GM18502 (cell line): ENCODE results near the gene SLX4IP.
"Not testable (repeated sequence)": the region's sequence is repeated elsewhere in the genome, so short reads cannot be mapped to it uniquely, and the experiment has no call there.

Experiments
- ATAC-seq: cut with Tn5 transposase; IDR thresholded peaks from one replicate; pipeline ENCODE4 v1.9.1; 2021; ENCODE audit warnings: mild to moderate bottlenecking; ENCODE audit not compliant: unreplicated experiment, poor library complexity

The SLX4IP gene

GRCh38 chr20:10561302-10561701 is 126.2 kb downstream of the SLX4IP start:
- no peak for ATAC-seq

- no peak for ATAC-seq
These were observed 127.8 kb downstream of the SLX4IP start for GRCh38 chr20:10562899-10563298.

- ATAC-seq = no peak
These were observed 128.9 kb downstream of the SLX4IP start for GRCh38 chr20:10563935-10564492.

- ATAC-seq = no peak
These were observed 130.3 kb downstream of the SLX4IP start for GRCh38 chr20:10565191-10565921.

GRCh38 chr20:10565922-10566897 is 131.1 kb downstream of the SLX4IP start:
- no peak for ATAC-seq

GRCh38 chr20:10568032-10568431 is 132.9 kb downstream of the SLX4IP start:
- no peak for ATAC-seq

- ATAC-seq = no peak
These were observed 136.3 kb downstream of the SLX4IP start for GRCh38 chr20:10571313-10571815.

GRCh38 chr20:10572853-10573252 is 137.7 kb downstream of the SLX4IP start:
- ATAC-seq = no peak

- ATAC-seq = no peak
These were observed 138.3 kb downstream of the SLX4IP start for GRCh38 chr20:10573273-10573950.

- no peak for ATAC-seq
These were observed 138.8 kb downstream of the SLX4IP start for GRCh38 chr20:10573951-10574339.

- ATAC-seq = no peak
These were observed 141.4 kb downstream of the SLX4IP start for GRCh38 chr20:10576411-10577090.

- no peak for ATAC-seq
These were observed 142.5 kb downstream of the SLX4IP start for GRCh38 chr20:10577648-10578047.

- peak; percentile 83 for ATAC-seq
These were observed 143.5 kb downstream of the SLX4IP start for GRCh38 chr20:10578607-10579006.

GRCh38 chr20:10579942-10580341 is 144.8 kb downstream of the SLX4IP start:
- ATAC-seq = no peak

- no peak for ATAC-seq
These were observed 145.6 kb downstream of the SLX4IP start for GRCh38 chr20:10580700-10581099.

- no peak for ATAC-seq
These were observed 146.7 kb downstream of the SLX4IP start for GRCh38 chr20:10581823-10582222.

GRCh38 chr20:10584371-10584770 is 149.3 kb downstream of the SLX4IP start:
- ATAC-seq = no peak

- ATAC-seq = no peak
These were observed 150.2 kb downstream of the SLX4IP start for GRCh38 chr20:10585308-10585707.

- ATAC-seq = no peak
These were observed 151.2 kb downstream of the SLX4IP start for GRCh38 chr20:10586296-10586695.

- ATAC-seq = not testable (repeated sequence)
These were observed 155.3 kb downstream of the SLX4IP start for GRCh38 chr20:10590446-10590845.
